SK-N-SH treated with all-trans-retinoic acid at 6 μM for 48 hours (cell line): ENCODE results near the gene NASP.

Source experiments
- ARNTL ChIP-seq: fragments of 450-650 bp; formaldehyde crosslinking; IDR thresholded peaks from 2 replicates; pipeline ENCODE4 v1.5.0; 2020; ENCODE audit warnings: low read depth, mild to moderate bottlenecking, moderate library complexity, borderline replicate concordance
- BACH2 ChIP-seq: fragments of 250-450 bp; sonication (Bioruptor Pico); IDR thresholded peaks from 2 replicates; pipeline ENCODE4 v1.9.0; 2021; ENCODE audit warnings: mild to moderate bottlenecking, borderline replicate concordance
- CREB5 ChIP-seq: fragments of 250-450 bp; sonication (Bioruptor Pico); IDR thresholded peaks from 2 replicates; pipeline ENCODE4 v1.5.1; 2020; ENCODE audit warnings: low read depth, mild to moderate bottlenecking, moderate library complexity
- CSRNP3 ChIP-seq: fragments of 250-450 bp; sonication (Bioruptor Pico); IDR thresholded peaks from 2 replicates; pipeline ENCODE4 v1.5.1; 2021; ENCODE audit warnings: mild to moderate bottlenecking, moderate library complexity
- OSR1 ChIP-seq: fragments of 250-450 bp; sonication (Bioruptor Pico); IDR thresholded peaks from 2 replicates; pipeline ENCODE4 v1.8.0; 2022; ENCODE audit warnings: moderate library complexity, mild to moderate bottlenecking, inconsistent platforms
- PATZ1 ChIP-seq: fragments of 250-450 bp; sonication (Bioruptor Pico); IDR thresholded peaks from 2 replicates; pipeline ENCODE4 v1.8.0; 2020; ENCODE audit warnings: mild to moderate bottlenecking, moderate library complexity, borderline replicate concordance
- PPARA ChIP-seq: fragments of 250-450 bp; sonication (Bioruptor Pico); IDR thresholded peaks from 2 replicates; pipeline ENCODE4 v1.5.0; 2020; ENCODE audit warnings: mild to moderate bottlenecking, borderline replicate concordance
- SNAI2 ChIP-seq: fragments of 250-450 bp; sonication (Bioruptor Pico); IDR thresholded peaks from 2 replicates; pipeline ENCODE4 v1.5.0; 2020; ENCODE audit warnings: mild to moderate bottlenecking, moderate library complexity
- TCF4 ChIP-seq: fragments of 250-450 bp; sonication (Bioruptor Pico); IDR thresholded peaks from 2 replicates; pipeline ENCODE4 v1.8.0; 2021; ENCODE audit warnings: mild to moderate bottlenecking, moderate library complexity, borderline replicate concordance
- ZFP3 ChIP-seq: fragments of 250-450 bp; sonication (Bioruptor Pico); IDR thresholded peaks from 2 replicates; pipeline ENCODE4 v1.5.0; 2020; ENCODE audit warnings: mild to moderate bottlenecking, moderate library complexity
- ZNF565 ChIP-seq: fragments of 450-650 bp; formaldehyde crosslinking; conservative IDR thresholded peaks from 2 replicates; pipeline ENCODE4 v1.5.0; 2020; ENCODE audit warnings: low read depth, mild to moderate bottlenecking, moderate library complexity
- ZNF70 ChIP-seq: fragments of 450-650 bp; formaldehyde crosslinking; IDR thresholded peaks from 2 replicates; pipeline ENCODE4 v1.5.0; 2020; ENCODE audit warnings: mild to moderate bottlenecking, moderate library complexity
- ZNF8 ChIP-seq: fragments of 450-650 bp; formaldehyde crosslinking; IDR thresholded peaks from 2 replicates; pipeline ENCODE4 v1.5.0; 2020; ENCODE audit warnings: mild to moderate bottlenecking, moderate library complexity

- TF ChIP-seq CSRNP3 (CRISPR knock-in tag) = no peak
- TF ChIP-seq TCF4 (CRISPR knock-in tag) = no peak
- no peak for TF ChIP-seq CREB5 (CRISPR knock-in tag)
- TF ChIP-seq PPARA = no peak
- TF ChIP-seq ZNF8 = no peak
- TF ChIP-seq OSR1 (CRISPR knock-in tag) = no peak
- TF ChIP-seq PATZ1 (CRISPR knock-in tag) = no peak
- TF ChIP-seq BACH2 = no peak
- no peak for TF ChIP-seq ZNF565
- TF ChIP-seq ZNF70 = no peak
- no peak for TF ChIP-seq ARNTL (CRISPR knock-in tag)
- TF ChIP-seq SNAI2 (CRISPR knock-in tag) = no peak
- no peak for TF ChIP-seq ZFP3 (CRISPR knock-in tag)
Observed at GRCh38 chr1:45643321-45643720, 59.5 kb downstream of the NASP start.
